ENCODE measurements around the gene COL5A2. TPM values are rescaled to one million over a fixed set of nuclear protein-coding genes. Genes with fewer than 3 reads are reported as not detected.

The COL5A2 gene
- total and polyA plus RNA-seq, 2 donors (not counting 3 experiments of a cell fraction or from before 2014, with no cell fraction given) = 47.4 to 123 TPM

GRCh38 chr2:189072036-189072435 lies 107.5 kb downstream of the COL5A2 start:
- peaks cover 5 to 7% of the 10 kb centered on the region in 2 experiments for H3K36me3 ChIP-seq (ENCODE audit: control insufficient read depth in 2 of 2, extremely low read depth in 1 of 2, insufficient read depth in 2 of 2, low read length in 2 of 2)
- H3K9ac ChIP-seq (replicated peaks; ENCODE audit: extremely low read depth, insufficient read depth, low read length) = no peak overlapping the region
- TF ChIP-seq MYC (IDR thresholded peaks at IDR 0.05; ENCODE audit: low read depth, low read length) (no peak), FOS (IDR thresholded peaks at IDR 0.05; ENCODE audit: borderline replicate concordance, insufficient read depth, low read length) (no peak)
- no TSS peak for BruUV-seq (replicated peaks)
- H3K4me2 ChIP-seq (ENCODE audit: insufficient read depth, low read length) = no peak overlapping the region
- FAIRE-seq = no peak
- no peaks in the 10 kb centered on the region for H3K79me2 ChIP-seq (ENCODE audit: control insufficient read depth, insufficient read depth, low read length)
- CTCF ChIA-PET = interaction anchor here (0.7 kb wide), 1 partner anchor 20 kb away, joined by 3 read pairs; no protein-coding TSS in a partner anchor
- POLR2A ChIA-PET = no interaction called here
- no peak overlapping the region for H3K4me3 ChIP-seq (replicated peaks in 1 of 3; ENCODE audit: insufficient read depth in 1 of 3, low read depth in 1 of 3, low read length in 3 of 3)
- H3K9me1 ChIP-seq (replicated peaks; ENCODE audit: control insufficient read depth, extremely low read depth, insufficient read depth, low read length) = no peaks in the 10 kb centered on the region
- H3K27ac ChIP-seq (ENCODE audit: insufficient read depth, low read depth, low read length) = no peak overlapping the region
- no peaks in the 10 kb centered on the region for H4K20me1 ChIP-seq (replicated peaks; ENCODE audit: control insufficient read depth, extremely low read depth, insufficient read depth, low read length)
- no peaks in the 10 kb centered on the region for H3K27me3 ChIP-seq (ENCODE audit: control insufficient read depth in 2 of 2, insufficient read depth in 2 of 2, low read length in 2 of 2)
- dilution Hi-C loops (cut with MboI; ENCODE audit: extremely low pct_ligation_motif_present, low sequenced_read_pairs) = no loop called here
- DNase-seq (ENCODE audit: low read depth, low spot score) = no peak
- H3K4me1 ChIP-seq (ENCODE audit: control insufficient read depth, extremely low read depth, insufficient read depth, low read length) = no peaks in the 10 kb centered on the region
- H2AFZ ChIP-seq (ENCODE audit: low read depth, low read length) = no peak overlapping the region
- intact Hi-C loops (cut with micrococcal nuclease) = no loop called here
- no peaks in the 10 kb centered on the region for H3K9me3 ChIP-seq (replicated peaks; ENCODE audit: control insufficient read depth, insufficient read depth, low read length)

- dilution Hi-C loops (cut with MboI; ENCODE audit: extremely low pct_ligation_motif_present, low sequenced_read_pairs) = no loop called here
- Histone ChIP-seq H3K9me3 (replicated peaks; ENCODE audit: control insufficient read depth, insufficient read depth, low read length) (no peaks in the 10 kb centered on the region), H3K9me1 (replicated peaks; ENCODE audit: control insufficient read depth, extremely low read depth, insufficient read depth, low read length) (no peaks in the 10 kb centered on the region), H3K4me1 (ENCODE audit: control insufficient read depth, extremely low read depth, insufficient read depth, low read length) (no peaks in the 10 kb centered on the region), H3K79me2 (ENCODE audit: control insufficient read depth, insufficient read depth, low read length) (no peaks in the 10 kb centered on the region), H3K4me3 (replicated peaks in 1 of 3; ENCODE audit: insufficient read depth in 1 of 3, low read depth in 1 of 3, low read length in 3 of 3) (no peak overlapping the region), H3K9ac (replicated peaks; ENCODE audit: extremely low read depth, insufficient read depth, low read length) (no peak overlapping the region), H3K4me2 (ENCODE audit: insufficient read depth, low read length) (no peak overlapping the region), H2AFZ (ENCODE audit: low read depth, low read length) (no peak overlapping the region), H3K27ac (ENCODE audit: insufficient read depth, low read depth, low read length) (no peak overlapping the region), H3K27me3 (ENCODE audit: control insufficient read depth in 2 of 2, insufficient read depth in 2 of 2, low read length in 2 of 2) (no peaks in the 10 kb centered on the region), H4K20me1 (replicated peaks; ENCODE audit: control insufficient read depth, extremely low read depth, insufficient read depth, low read length) (no peaks in the 10 kb centered on the region), H3K36me3 (ENCODE audit: control insufficient read depth in 2 of 2, extremely low read depth in 1 of 2, insufficient read depth in 2 of 2, low read length in 2 of 2) (peaks cover 5 to 10% of the 10 kb centered on the region in 2 experiments)
- no peak for TF ChIP-seq MAX (IDR thresholded peaks at IDR 0.05; ENCODE audit: insufficient read depth, insufficient read length)
- TF ChIP-seq GATA2 (IDR thresholded peaks at IDR 0.05; ENCODE audit: insufficient read depth, insufficient read length, low read depth, low read length) = no peak
- TF ChIP-seq POLR2A (IDR thresholded peaks at IDR 0.05; ENCODE audit: low read depth, low read length) = no peak
- TF ChIP-seq CTCF (IDR thresholded peaks at IDR 0.05; ENCODE audit: extremely low read depth in 1 of 2, insufficient read depth in 1 of 2, low read depth in 1 of 2, low read length in 2 of 2) = no peak
- TF ChIP-seq JUN (IDR thresholded peaks at IDR 0.05; ENCODE audit: borderline replicate concordance, insufficient read depth, insufficient read length, low read depth) = no peak
- no peak for TF ChIP-seq MYC (IDR thresholded peaks at IDR 0.05; ENCODE audit: low read depth, low read length)
- no peak for TF ChIP-seq EZH2 (IDR thresholded peaks at IDR 0.05; ENCODE audit: borderline replicate concordance, low read depth, low read length, severe bottlenecking)
- TF ChIP-seq POLR2AphosphoS5 (IDR thresholded peaks at IDR 0.05; ENCODE audit: insufficient read depth, low read depth, low read length) = no peak
- TF ChIP-seq FOS (IDR thresholded peaks at IDR 0.05; ENCODE audit: borderline replicate concordance, insufficient read depth, low read length) = no peak
- no peak for FAIRE-seq
- ChIA-PET CTCF (interaction anchor here (1.6 kb wide), 1 partner anchor 547 kb away, joined by 3 read pairs; no protein-coding TSS in a partner anchor), POLR2A (no interaction called here)
- no peak for DNase-seq (ENCODE audit: low read depth, low spot score)
- intact Hi-C loops (cut with micrococcal nuclease) = no loop called here
- no TSS peak for BruUV-seq (replicated peaks)
Observed at GRCh38 chr2:189069855-189070619, 109.5 kb downstream of the COL5A2 start.

Measured in endothelial cell of umbilical vein (primary cell).